HG03565 (cell line): ENCODE data around the gene HDLBP.

Source experiments
- ATAC-seq: cut with Tn5 transposase; IDR thresholded peaks from one replicate; pipeline ENCODE4 v1.9.1; 2021; ENCODE audit warnings: mild to moderate bottlenecking, moderate library complexity; ENCODE audit not compliant: unreplicated experiment

The HDLBP gene

GRCh38 chr2:241177526-241178334 lies 137.7 kb downstream of the HDLBP start:
- no peak for ATAC-seq
